Natural killer cell treated with Interleukin-12 subunit alpha and Interleukin-12 subunit beta and Interleukin-15 and Interleukin-18, amount 100 ng/mL, for 72 hours (primary cell): ENCODE data around the gene FKBP2. TPM values are rescaled to one million over a fixed set of nuclear protein-coding genes. Genes with fewer than 3 reads are reported as not detected.
"Not testable (repeated sequence)": the region's sequence is repeated elsewhere in the genome, so short reads cannot be mapped to it uniquely, and the experiment has no call there.

ENCODE experiments used
- ATAC-seq, 2 donors: fragments of 150-1000 bp; cut with Tn5 transposase in 1 of 2; sonication (Bioruptor Pico), chemical (Tn5 transposase) in 1 of 2; 2 replicates each; pipeline ENCODE4 v1.10.0; 2021
- DNase-seq: peaks from one replicate; pipeline ENCODE4 v3.0.0; 2022; ENCODE audit warnings: low spot score
- H3K27ac Mint-ChIP-seq, 2 donors: 1 replicate in 1 of 2; 2 replicates in 1 of 2; pipeline ENCODE4 v1.8.0; 2022; ENCODE audit warnings: mixed read lengths in 2 of 2, mild to moderate bottlenecking in 1 of 2, moderate library complexity in 1 of 2
- H3K27me3 Mint-ChIP-seq, 2 donors: 1 replicate in 1 of 2; 2 replicates in 1 of 2; pipeline ENCODE4 v1.8.0; 2022; ENCODE audit warnings: mixed read lengths in 2 of 2
- H3K36me3 Mint-ChIP-seq: one replicate; pipeline ENCODE4 v1.8.0; 2022; ENCODE audit warnings: mixed read lengths
- H3K4me1 Mint-ChIP-seq, 2 donors: 1 replicate in 1 of 2; 2 replicates in 1 of 2; pipeline ENCODE4 v1.8.0; 2022; ENCODE audit warnings: low read depth in 2 of 2, mixed read lengths in 2 of 2, mild to moderate bottlenecking in 1 of 2
- H3K4me3 Mint-ChIP-seq: one replicate; pipeline ENCODE4 v1.8.0; 2022; ENCODE audit warnings: mixed read lengths
- H3K9me3 Mint-ChIP-seq: 2 replicates; pipeline ENCODE4 v1.8.0; 2022; ENCODE audit warnings: mixed read lengths
- total RNA-seq, 2 donors: library from RNA; stranded (reverse); gene quantifications; one replicate each; pipeline ENCODE4 v1.2.3, GENCODE V29; 2022

Gene FKBP2
- total RNA-seq, 2 donors from 2014 or later = 33.1 to 53.5 TPM

DNA sequence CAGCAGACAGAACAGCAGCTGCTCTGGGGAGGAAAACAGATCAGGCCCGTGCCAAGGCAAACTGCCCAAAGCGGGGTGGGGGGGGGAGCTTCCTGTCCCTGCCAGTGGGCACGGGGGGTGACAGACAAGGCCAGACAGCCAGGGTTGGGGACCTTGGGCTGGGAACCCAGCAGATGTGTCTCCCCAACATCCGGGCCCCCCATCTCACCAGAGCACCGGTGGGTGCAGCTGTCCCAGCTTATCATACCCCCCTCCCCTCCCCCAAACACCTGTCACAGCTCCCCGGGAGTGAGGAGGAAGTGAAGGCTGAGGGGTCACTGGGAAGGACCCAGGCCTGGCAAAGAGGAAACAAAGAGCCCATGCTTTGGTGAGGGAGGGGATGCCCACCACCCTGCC is 4.5 kb downstream of the FKBP2 start:
- H3K36me3 Mint-ChIP-seq = no peaks in the 10 kb centered on the region
- DNase-seq (no peak), ATAC-seq (no peak)
- H3K9me3 Mint-ChIP-seq = no peaks in the 10 kb centered on the region
- H3K4me3 Mint-ChIP-seq = peak overlapping the region; percentile 86
- no peaks in the 10 kb centered on the region for H3K27me3 Mint-ChIP-seq
- H3K4me1 Mint-ChIP-seq = peaks cover 7 to 35% of the 10 kb centered on the region in 2 donors
- peak overlapping the region; percentile 81 to 83 for H3K27ac Mint-ChIP-seq

DNA sequence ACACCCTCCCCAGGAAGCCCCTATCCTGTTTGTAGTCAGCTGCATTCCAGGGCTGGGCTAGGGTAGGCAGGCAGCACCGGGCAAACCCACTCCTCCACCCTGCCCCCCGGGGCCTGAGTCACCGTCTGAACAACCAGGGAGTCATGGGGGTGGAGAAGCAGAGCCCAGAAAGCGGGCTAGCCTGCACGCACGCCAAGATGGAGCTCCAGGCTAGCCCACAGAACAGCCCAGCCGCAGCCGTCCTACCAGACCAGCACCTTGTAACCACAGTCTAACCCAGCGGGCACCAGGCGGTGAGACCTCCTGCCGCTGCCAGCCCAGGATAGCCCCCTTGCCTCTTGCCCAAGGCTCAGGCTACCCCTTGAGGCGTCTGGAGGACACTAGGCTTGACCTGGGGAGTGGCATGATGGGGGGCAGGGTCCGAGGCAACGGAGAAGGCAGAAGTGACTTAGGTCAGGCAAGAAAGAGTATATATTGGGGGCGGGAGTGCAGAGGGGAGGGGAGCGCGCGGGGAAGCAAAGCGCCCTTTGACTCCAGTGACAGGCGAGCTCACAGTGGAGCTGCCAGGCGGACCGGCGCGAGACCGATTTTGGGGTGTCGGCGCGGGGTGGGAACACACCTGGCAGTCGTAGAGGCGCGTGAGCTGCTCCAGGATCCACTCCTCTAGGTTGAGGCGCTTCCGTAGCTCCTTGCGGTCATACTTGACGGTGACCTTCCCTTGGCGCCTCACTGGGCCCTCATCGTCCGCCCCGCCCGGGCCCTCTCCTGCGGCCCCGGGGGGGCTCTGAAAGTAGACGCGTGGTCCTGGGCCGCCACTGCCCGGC is 5.1 kb downstream of the FKBP2 start:
- H3K4me3 Mint-ChIP-seq = peak overlapping the region; percentile 86
- H3K9me3 Mint-ChIP-seq = no peaks in the 10 kb centered on the region
- H3K4me1 Mint-ChIP-seq = peaks cover 6 to 32% of the 10 kb centered on the region in 2 donors
- no peak for ATAC-seq
- no peaks in the 10 kb centered on the region for H3K27me3 Mint-ChIP-seq
- H3K36me3 Mint-ChIP-seq = no peaks in the 10 kb centered on the region
- peak overlapping the region; percentile 81 to 83 for H3K27ac Mint-ChIP-seq
- DNase-seq = no peak

DNA sequence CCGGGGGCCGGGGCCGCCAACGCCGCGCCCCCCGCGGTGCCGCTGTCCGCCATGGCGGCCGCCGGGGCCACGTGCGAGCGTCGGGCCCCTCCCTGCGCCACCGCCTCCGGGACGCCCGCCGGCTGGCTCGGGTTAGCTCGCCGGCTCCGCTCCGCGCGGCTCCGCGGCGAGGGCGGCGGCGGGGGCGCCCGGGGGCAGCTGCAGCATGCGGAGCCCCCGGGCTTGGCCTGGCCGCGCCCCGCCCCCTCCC is 5.7 kb downstream of the FKBP2 start:
- H3K36me3 Mint-ChIP-seq, H3K27me3 Mint-ChIP-seq, H3K9me3 Mint-ChIP-seq, DNase-seq: not testable (repeated sequence)
- Mint-ChIP-seq H3K4me3 (peak overlapping the region; percentile 82), H3K27ac (peak overlapping the region; percentile 72 to 81), H3K4me1 (peaks cover 6 to 29% of the 10 kb centered on the region in 2 donors)
- ATAC-seq = peak; percentile 25 to 48

DNA sequence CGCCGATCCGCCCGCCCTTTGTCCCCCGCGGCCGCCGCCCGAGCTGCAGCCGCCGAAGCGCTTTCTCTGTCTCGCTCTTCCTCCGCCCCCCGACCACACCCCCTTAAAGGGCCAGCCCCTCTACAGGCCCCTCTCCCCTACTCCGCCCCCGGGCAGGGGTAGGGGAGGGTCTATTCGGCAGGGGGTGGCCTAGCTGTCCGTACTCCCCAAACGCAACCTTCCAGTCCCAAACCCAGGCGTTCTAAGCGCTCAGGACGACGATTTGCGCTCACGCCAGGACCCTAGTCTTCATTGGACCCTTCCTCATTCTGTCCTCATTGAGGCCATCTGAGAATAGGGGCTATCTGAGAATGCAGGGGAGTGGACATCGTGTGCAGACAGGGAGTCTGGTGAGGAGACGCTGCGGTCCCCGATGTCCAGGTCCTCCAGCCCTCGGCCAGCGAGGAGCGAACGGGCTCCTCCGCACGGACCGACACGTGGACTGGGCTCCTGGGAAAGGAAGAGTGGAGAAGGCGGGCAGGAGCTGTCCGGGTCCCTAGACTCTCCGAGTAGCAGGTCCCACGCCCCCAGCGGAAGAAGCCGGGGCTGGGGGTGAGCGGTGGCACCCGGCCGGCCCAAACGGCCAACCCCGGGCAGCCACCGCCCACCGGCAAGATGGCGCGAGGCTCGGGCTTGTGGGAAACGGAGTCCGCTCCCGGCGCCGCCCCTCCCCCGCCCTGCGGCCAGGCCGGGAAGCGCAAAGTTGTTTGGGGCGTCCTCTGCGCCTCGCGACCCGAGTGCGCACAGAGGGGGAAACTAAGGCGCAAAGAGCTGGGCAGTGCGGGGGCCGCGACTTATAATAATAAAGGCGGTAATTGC is 6.2 kb downstream of the FKBP2 start, which contains the start of gene PPP1R14B:
PPP1R14B (minus strand) TSS at position 73 of the 858 bp plus-strand sequence. CDS start 270 bp downstream, outside the sequence.
- H3K27ac Mint-ChIP-seq = peak within 1 kb of the TSS; percentile 81 to 83
- ATAC-seq = peak; percentile 74 to 83
- H3K9me3 Mint-ChIP-seq = no peaks in the 10 kb centered on the region
- H3K36me3 Mint-ChIP-seq = no peaks in the 10 kb centered on the region
- H3K27me3 Mint-ChIP-seq = no peaks in the 10 kb centered on the region
- peak; percentile 86 for DNase-seq
- peak within 1 kb of the TSS; percentile 86 for H3K4me3 Mint-ChIP-seq
- peaks cover 10 to 33% of the 10 kb centered on the region in 2 donors for H3K4me1 Mint-ChIP-seq

DNA sequence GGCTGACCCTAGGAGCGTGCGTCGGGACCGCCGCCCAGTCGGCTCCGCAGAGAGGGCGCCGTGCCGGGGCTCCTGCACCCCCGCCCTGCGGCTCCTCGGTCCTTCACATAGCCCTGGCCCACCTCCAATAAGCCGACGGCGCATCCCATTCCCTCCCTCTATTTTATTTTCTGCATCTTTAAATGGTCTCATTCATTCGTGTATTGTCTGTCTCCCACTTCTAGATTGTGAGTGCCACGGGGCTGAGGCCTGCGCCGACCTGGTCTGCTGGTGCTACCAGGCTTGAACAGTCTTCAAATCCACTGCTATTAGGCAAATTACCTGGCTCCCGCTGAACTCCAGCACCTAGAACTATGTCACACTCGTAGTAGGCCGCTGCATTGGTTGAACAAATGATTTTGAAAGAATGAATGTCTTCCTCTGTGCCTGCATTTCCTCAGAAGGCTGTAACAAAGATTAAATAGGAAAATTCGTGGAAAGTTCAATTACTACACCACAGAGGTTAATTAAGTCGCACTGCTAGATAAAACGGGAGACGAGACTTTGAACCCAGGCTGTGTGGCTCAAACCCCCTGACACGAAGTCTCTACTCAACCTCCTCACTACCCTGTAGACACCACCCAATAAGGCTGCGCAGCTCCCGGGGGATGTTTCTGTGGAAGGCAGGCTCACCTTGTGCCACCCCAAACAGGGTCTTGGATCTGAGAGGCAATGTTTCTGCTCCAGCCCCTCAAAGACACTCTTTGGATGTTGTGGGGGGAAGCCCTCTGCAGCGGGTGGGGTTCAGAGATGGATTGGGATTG is 7.0 kb downstream of the FKBP2 start:
- Mint-ChIP-seq H3K27ac (peak overlapping the region in 1 of 2 donors; percentile 76), H3K27me3 (no peaks in the 10 kb centered on the region), H3K9me3 (no peaks in the 10 kb centered on the region), H3K36me3 (no peaks in the 10 kb centered on the region), H3K4me3 (peak overlapping the region; percentile 82), H3K4me1 (peaks cover 12 to 34% of the 10 kb centered on the region in 2 donors)
- ATAC-seq (no peak), DNase-seq (no peak)

DNA sequence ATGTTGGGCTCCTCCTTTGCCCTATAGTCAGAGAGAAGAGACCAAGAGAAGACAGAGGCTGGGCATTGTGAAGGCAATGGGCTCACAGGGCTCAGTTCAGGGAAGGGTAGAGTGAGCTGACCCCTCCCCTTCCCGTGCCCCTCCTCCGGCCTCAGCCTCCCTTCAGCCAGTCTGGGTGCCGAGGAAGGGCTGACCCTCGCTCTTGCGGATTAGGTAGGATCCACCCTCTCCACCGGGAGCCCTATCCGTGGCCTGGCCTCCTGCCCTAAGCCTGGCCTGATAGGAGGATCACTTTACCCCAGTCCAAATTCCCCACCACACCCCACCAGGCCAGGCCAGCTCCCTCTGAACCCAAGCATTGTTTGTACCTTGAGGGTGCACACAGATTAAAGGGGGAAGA is 7.7 kb downstream of the FKBP2 start:
- no peak overlapping the region for H3K27ac Mint-ChIP-seq
- H3K4me3 Mint-ChIP-seq = no peak overlapping the region

DNA sequence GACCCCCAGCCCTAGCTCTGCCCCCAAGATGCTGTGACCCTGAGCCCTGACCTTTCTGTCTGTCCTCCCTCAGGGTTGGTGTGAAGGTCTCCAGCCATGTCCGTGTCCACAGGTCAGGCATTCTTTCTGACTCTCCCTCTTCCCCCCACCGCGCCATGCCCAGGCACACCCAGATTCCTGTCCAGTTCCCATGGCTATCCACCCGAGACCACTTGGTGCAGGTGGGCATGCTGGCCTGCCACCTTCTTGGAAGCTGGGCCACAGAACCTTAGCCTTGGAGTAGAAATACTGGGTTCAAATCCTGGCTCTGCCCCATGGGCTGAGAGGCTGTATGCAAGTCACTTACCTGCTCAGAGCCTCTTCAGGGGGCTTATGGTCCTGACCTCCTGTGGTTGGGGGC is 8.1 kb downstream of the FKBP2 start:
- no peaks in the 10 kb centered on the region for H3K27me3 Mint-ChIP-seq
- no peak for ATAC-seq
- no peak for DNase-seq
- no peak overlapping the region for H3K27ac Mint-ChIP-seq
- no peaks in the 10 kb centered on the region for H3K36me3 Mint-ChIP-seq
- H3K4me3 Mint-ChIP-seq = no peak overlapping the region
- H3K4me1 Mint-ChIP-seq = peaks cover 12 to 31% of the 10 kb centered on the region in 2 donors
- no peaks in the 10 kb centered on the region for H3K9me3 Mint-ChIP-seq

More for the DNA sequence above, 7.7 kb downstream of the FKBP2 start:
- DNase-seq = no peak
- H3K36me3 Mint-ChIP-seq = no peaks in the 10 kb centered on the region
- H3K9me3 Mint-ChIP-seq = no peaks in the 10 kb centered on the region
- peaks cover 12 to 28% of the 10 kb centered on the region in 2 donors for H3K4me1 Mint-ChIP-seq
- H3K27me3 Mint-ChIP-seq = no peaks in the 10 kb centered on the region
- no peak for ATAC-seq

DNA sequence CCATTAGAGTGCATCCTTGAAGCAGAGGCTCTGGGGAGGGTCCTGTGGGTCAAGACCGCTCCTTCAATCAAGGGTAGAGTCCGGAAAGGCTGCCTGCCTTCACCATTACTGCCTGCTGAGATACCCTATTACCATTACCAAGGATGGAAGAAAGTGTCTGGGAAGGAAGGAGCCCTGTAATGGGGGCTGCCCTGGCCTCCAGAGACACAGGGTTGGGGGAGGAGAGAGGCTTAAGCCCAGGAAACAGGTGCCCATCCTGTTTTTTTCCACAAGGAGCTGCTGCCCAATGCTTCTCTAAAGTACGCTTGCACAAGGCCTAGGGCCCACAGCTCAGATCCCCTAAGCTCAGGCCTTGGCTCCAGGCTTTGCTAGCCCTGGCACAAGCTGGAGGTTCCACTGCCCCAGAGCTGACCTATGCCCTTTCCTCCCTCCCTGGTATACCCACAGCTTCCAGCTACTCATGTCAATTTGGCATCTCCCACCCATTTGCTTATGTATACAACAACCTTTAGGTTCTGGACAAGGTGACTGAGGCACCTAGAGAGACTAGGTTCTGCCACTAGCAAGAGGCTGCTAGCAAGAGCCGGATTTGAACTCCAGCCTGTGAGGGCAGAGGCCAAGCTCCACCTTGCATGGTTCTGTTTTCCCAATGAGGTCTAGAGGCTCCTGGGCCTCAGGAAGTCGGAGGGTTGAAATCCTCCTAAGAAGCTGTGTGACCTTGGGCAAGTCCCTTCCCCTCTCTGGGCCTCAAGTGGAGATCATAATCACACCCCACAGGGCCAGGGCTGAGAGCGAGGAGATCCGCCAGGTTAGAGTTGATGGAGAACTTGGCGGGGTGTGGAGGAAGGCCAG is 8.9 kb downstream of the FKBP2 start:
- Mint-ChIP-seq H3K4me3 (peak overlapping the region; percentile 57), H3K4me1 (peaks cover 12 to 32% of the 10 kb centered on the region in 2 donors), H3K27ac (no peak overlapping the region), H3K9me3 (no peaks in the 10 kb centered on the region), H3K27me3 (no peaks in the 10 kb centered on the region), H3K36me3 (no peaks in the 10 kb centered on the region)
- no peak for ATAC-seq
- no peak for DNase-seq

DNA sequence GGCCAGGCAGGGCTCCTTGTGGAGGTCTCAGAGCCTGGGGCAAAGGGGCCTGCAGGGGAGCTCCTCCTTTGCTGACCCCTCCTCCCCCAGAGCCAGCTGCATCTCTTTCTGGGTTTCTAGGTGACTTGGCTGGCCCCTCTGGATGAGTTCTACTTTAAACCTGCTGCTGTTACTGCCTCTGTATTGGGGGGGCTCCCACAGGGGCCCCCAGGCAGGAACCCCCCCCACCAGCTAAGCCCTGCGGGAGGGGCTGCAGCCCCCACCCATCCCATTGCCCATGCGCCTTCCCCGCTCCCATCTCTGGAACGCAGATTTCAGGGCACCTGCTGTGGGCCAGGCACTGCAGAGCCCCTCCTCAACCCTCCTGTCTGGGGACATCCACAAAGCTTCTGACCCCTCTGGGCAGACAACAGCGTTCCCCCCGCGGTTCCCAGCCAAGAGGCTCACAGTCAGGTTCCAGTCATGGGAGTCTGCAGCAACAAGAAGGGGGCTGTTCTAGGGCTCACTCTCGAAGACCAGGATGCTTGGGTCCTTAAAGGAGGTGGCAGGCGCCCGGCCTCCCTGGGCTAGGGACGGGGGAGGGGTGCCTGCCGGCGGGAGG is 9.6 kb downstream of the FKBP2 start:
- no peaks in the 10 kb centered on the region for H3K9me3 Mint-ChIP-seq
- no peak overlapping the region for H3K27ac Mint-ChIP-seq
- peaks cover 12 to 32% of the 10 kb centered on the region in 2 donors for H3K4me1 Mint-ChIP-seq
- H3K27me3 Mint-ChIP-seq = no peaks in the 10 kb centered on the region
- peak overlapping the region; percentile 56 for H3K4me3 Mint-ChIP-seq
- DNase-seq (no peak), ATAC-seq (no peak)
- no peaks in the 10 kb centered on the region for H3K36me3 Mint-ChIP-seq

DNA sequence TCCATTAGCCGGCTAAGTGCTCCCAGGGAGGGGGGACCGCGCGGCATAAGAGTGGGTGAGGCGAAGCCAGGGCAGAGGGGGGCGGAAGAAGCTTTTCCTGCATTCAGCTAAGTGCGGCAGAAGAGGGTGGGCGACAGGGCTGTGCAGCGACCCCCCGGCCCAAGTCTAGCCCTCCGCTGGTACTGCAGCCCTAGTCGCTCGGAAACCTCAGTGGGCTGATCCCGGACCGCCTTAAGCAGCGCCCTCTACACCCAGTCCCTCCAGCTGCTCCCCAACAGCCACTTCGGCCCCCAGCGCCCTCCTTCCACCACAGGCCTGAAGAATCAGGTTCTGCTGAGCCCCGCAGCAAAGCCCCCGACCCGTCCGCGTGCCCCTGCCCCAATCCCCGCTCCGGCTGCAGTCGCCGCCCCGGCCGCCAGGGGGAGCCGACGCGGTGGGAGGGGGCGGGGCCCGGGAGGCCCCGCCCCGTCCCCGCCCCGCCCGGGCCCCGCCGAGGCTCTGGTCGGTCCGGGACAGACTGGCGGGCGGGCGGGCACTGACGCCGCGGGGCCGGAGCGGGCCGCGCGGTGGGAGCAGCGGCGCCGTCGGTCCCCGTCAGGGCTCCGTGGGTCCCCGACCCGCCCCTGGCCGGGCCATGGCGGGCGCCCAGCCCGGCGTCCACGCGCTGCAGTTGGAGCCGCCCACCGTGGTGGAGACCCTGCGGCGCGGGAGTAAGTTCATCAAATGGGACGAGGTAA is 10.3 kb downstream of the FKBP2 start, which contains the start of gene PLCB3:
PLCB3 (plus strand) TSS at position 515 of the 737 bp plus-strand sequence; CDS start at position 635, 120 bp downstream.
- H3K9me3 Mint-ChIP-seq = no peaks in the 10 kb centered on the region
- ATAC-seq (peak; percentile 80 to 85), DNase-seq (no peak)
- H3K36me3 Mint-ChIP-seq = no peaks in the 10 kb centered on the region
- H3K27me3 Mint-ChIP-seq = no peaks in the 10 kb centered on the region
- peaks cover 12 to 27% of the 10 kb centered on the region in 2 donors for H3K4me1 Mint-ChIP-seq
- H3K27ac Mint-ChIP-seq = peak within 1 kb of the TSS in 1 of 2 donors; percentile 70
- H3K4me3 Mint-ChIP-seq = peak within 1 kb of the TSS; percentile 89

DNA sequence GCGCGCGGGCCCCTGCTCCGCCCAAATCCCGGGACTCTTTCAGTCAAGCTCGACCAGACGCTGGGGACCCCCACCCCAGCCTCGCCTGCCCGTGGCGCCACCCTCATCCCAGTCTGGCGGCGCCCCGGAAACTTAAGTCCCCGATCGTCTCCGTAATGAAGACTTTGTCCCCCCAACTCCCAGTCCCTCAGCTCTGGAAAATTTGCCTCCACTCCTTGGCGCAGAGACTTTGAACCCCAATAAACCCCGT is 10.8 kb downstream of the FKBP2 start:
- Mint-ChIP-seq H3K27ac (peak overlapping the region in 1 of 2 donors; percentile 70), H3K9me3 (no peaks in the 10 kb centered on the region), H3K4me1 (peaks cover 12 to 27% of the 10 kb centered on the region in 2 donors), H3K36me3 (no peaks in the 10 kb centered on the region), H3K4me3 (peak overlapping the region; percentile 89), H3K27me3 (no peaks in the 10 kb centered on the region)
- DNase-seq (no peak), ATAC-seq (no peak)
